HG02943 (cell line): ENCODE results near the gene STXBP4.
A peak's percentile ranks its signal among the peaks of the same experiment; 100 is the strongest.

Experiments
- ATAC-seq: cut with Tn5 transposase; IDR thresholded peaks from one replicate; pipeline ENCODE4 v1.9.1; 2021; ENCODE audit warnings: mild to moderate bottlenecking, low read depth, moderate library complexity; ENCODE audit not compliant: unreplicated experiment

Gene STXBP4

DNA sequence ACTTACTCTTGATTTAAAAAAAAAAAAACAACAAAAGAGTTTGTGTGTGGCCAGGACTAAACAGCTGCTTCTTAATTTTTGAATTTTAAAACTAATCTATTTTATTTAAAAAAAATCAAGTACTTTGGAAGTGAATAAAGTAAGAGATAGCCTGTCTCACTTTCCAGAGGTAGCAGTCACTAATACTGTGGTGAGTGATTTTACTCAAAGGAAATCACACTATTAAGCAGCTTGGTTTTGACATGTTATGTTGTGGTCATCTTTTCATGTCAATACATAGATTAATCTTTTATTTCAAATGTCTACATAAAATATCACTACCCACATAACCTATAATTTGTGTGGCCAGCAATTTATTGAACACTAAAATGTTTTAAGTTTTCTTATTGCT, 194.0 kb downstream of the STXBP4 start:
- ATAC-seq = no peak

DNA sequence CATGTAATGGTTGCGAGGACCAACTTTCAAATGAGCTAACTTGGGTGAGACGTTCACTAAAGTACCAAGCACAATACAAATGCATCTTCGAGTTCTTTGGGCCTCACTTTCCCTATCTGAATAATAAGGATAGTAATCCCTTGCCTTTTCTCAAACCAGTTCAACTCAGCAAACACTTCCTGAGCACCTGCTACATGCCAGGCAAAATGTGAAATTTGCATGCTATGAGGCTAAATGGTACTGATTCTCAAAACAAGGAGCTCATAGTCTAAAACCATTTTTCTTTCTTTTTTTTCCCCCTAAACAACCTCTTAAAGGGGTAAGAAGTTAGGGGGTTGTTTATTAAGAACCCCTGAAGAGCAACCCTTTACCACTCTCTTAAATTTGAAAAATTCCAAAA, 194.8 kb downstream of the STXBP4 start:
- ATAC-seq = no peak

DNA sequence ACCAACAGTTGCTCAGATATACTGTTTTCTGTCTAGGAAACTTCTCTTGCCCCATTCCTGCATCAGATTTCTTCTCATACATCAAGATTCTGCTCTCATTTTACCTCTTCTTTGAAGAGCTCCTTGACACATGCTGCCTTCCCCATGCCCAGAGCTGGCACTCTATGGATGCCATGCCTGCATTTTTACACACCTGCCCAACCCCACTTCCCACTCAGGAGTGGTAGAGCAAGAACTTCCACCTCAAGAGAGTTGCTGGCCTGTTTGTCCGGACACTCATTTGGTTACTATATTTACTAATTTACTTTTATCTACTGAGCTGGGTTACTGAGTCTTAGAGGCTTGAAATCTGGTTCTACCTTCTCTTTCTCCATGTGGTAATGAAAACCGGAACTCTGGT, 197.9 kb downstream of the STXBP4 start:
- no peak for ATAC-seq

DNA sequence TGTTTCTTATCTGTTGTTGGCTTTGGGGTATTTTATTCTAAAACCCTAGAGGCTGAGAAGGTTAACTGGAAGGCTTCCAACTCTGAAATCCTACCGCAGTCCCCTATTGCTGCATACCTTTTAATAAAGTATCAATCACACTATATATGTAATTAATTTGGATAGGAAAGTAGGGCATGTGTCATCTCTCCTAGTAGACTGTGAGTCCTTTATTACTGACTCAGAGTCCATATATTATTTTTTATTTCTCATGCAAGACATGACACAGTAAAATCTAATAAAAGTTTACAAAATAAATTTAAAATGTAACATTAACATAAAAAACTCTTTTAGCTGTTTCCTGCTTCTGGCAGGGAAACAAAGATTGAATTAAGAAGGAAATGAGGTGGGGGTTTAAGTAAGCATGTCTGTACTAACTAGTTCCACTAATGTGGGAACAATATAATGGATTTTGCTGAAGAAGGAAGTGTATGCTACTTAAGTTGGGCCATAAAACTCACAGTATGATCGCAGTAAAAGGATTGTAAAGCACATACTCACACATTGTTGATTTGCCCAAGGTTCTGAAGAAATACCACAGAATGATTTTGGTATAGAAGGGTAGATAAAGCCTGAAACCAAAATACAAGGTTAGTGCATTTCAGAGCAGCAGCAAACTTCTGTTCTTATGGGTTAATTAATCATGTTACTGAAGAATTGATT, 198.6 kb downstream of the STXBP4 start:
- no peak for ATAC-seq

DNA sequence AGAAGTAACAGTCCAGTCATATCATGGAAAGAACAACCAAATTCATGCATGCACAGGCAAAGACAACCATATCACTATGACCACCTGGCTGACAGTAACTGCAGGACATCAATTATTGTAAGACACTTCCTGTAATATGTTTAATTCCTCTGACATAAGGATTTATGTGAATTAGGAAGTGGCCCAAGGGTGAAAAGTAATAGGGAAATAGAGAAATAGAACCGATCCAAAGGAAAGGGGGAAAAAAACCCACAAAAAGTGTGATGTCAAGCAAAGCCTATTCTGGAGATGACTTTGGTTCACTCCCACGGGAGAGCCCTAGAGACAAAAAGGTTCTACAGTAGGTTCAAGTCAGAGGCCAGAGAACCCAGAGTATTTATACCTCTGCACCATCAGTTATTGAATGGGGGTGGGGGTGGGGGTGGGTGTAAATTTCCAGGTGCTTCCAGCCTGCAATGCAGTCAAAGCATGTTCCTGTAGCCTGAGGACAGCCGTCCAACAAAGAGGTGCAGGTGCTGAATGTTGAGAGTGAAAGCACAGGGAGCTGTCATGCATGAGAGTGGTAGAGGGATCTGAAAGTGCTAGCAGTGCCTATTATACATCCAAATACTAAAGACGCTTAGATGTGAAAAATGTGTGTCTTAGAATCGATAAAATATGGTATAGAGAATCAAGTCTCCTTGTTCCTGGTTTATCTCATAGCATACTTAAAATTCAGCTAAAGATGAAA, 200.6 kb downstream of the STXBP4 start:
- peak; percentile 85 for ATAC-seq

DNA sequence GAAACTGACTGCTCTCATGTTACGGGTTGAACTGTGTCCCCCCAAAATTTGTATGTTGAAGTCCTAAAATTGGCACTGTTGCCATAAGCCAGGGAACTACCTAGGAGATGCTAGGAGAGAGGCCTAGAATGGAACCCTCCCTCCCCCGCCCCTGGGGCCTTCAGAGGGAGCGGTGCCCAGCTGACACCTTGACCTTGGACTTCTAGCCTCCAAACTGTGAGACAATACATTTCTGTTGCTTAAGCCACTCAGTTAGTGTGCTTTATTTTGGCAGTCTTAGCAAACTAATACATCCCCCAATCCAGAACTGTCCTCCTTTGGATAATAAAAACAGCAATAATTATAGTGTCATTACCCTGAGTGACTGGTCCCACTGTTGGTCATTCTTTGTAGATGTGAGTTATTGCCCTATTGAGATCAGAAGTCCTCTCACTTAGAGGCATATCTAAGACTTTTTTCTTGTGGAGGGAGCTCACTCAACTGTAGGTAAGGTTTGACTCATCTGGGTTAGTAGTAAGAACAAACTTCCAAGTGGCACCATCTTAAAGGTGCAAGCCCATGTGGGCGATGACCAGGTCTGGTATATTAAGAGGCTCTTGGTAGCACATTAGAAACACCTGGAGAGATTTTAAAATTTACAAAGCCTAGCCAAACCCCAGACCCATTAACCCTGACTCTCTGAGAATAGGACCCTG, 203.2 kb downstream of the STXBP4 start:
- no peak for ATAC-seq

DNA sequence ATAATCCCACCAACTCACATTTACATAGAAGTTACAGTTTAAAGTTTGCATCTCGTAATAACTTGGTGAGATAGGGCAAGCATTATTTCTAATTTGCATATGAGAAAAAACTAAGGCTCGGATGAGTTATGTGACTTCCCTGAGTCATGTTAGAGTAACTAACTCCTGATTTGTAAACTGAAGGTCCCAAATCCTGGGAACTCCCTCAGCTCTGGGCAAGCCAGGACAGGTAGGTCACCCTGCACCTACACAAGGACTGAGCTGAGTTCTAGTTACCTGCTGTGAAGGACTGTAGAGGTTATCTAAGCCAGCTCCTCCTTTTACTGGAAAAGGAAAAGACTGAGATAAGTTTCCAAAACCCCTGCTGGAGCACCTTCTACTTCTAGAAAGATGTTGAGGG, 204.0 kb downstream of the STXBP4 start:
- no peak for ATAC-seq

DNA sequence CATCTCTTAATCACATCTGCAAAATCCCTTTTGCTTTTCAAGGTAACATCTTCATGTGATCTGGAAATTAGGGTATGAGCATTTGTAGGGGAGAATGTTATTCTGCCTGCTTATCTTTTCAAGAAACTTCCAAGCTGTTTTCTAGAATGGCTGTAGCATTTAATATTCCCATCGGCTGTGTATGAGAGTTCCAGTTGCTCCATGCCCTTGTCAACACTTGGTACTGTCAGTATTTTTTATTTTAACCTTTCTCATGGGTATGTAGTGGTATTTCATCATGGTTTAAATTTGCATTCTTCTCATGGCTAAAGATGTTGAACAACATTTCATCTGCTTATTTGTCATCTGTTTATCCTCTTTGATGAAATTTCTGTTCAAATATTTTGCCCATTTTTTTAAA, 205.6 kb downstream of the STXBP4 start:
- no peak for ATAC-seq

DNA sequence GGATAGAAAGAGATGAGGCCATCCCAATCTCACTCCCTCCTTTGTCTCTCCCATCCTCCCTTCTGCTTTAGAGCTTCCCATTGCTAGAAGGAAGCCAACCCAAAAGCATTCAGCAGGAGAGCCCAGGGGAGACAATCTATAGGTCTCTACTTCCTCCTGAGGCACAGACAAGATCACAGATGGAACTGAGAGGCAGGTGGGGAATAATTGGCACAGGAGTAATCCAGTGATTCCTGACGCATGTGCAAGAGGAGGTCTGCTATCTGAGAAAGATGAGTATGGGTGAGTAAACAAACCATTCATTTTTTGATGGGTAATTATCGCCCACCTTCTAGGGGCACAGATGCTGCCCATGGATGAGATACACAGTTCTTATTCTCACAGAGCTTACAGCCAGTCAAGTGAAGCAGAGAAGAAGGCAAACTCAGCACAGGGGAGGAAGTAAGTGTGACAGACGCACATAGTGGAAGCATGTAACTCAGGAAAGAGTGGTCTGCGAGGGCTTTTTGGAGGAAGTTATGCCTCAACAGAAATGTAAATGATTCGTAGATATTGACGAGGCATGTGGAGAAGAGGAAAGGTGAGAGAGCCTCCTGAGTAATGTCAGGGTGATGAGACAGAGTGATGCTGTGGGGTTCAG, 207.3 kb downstream of the STXBP4 start:
- no peak for ATAC-seq

DNA sequence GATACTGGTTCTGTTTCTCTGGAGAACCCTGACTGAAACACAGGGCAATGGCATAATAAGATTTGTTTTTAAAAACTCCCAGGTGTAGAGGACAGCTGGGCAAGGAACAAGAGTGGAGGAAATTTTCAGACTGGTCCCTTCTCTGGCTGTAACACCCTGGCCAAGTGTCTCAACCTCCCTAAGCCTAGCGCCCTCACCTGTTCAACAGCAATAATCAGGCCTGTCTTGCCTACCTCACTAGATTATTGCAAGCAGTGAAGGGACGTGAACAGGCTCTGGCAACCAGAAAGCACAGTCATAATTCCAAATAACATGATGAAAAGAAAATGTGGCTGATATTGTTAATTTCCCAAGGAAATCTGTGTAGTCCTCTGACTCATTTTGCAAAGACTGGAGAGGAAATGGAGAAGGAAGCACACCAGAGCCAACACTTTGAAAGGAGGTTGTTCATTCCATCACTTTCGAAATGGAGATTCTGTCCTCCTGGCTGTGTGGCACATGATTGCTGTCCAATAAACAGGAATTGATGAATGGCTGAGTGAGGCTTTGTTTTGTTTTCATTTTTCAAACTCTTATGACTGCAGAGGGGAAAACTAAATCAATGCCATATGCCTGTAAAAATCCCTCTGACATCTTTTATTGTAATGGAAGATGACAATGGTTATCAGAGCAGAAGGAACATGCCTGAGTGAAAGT, 208.7 kb downstream of the STXBP4 start:
- ATAC-seq = no peak

DNA sequence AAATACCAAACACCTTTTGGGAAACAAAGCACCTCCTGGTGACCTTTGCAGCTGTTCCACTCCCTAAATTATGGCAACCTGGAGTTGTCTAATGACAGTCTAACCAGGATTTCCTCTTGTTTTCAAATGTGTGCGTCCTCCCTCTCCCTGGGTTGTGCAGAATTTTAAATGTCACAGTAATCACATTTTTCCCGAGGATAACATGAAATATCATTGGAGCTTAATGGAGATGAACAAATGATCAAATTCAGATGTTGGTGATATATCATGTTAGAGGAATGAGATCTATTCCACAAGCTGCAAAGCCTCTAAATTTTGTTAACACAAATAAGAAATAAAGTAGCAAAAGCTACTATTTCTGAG, 209.3 kb downstream of the STXBP4 start:
- ATAC-seq = no peak

DNA sequence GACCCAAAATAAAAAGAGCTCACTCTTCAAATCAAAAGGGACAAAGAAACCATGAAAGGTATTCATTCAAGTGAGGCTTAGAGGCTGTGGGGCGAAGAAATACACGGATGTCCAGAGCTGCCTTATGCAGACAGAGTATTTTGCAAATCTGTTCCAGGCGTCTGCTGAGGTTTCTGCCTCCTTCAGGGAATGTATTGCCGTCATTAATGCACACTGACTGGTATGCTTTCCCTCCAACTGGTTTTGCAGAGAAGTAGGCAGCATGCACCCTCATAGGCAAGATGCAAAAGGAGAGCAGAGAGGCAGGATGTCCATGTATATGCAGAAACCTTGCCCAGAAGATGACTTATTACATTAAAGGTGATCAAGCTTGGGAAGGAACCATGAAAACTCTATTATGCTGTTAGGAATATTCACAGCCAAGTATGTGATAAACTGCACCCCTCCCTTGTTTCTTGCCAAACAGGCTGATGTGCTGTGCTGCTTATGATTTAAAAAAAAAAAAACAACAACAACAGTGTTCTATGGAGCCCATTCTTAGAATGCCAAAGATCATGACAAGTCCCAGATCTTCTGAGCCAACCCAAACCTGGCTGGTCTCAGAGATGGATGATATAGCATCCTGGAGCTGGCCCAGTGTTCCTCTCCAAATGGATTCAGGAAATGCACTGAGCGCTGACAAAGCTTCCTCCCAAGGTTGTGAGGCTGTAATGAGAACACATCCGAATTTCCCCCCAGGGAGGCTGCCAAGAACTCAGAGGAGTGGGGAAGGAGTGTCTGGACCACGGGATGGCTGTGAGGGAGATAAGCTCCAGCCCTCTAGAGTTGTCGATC, 218.6 kb downstream of the STXBP4 start:
- no peak for ATAC-seq

DNA sequence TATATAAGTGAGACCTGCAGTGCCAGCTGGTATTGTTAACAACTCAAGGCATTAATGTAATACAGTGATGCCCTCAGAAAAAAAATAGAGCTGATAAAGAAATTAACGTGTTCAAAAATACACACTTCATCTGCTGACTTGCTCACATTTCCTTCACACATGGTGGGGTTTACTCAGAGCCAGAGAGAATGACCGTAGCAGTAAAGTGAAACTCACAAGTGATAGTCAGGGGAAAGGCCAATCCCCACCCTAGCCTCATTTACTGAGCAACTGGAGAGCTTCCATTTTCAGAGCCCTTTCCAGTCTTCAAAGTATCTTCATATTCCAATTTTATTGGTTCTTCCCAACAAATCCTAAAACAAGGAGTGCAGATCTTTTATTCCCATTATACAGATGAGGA, 222.2 kb downstream of the STXBP4 start:
- no peak for ATAC-seq

DNA sequence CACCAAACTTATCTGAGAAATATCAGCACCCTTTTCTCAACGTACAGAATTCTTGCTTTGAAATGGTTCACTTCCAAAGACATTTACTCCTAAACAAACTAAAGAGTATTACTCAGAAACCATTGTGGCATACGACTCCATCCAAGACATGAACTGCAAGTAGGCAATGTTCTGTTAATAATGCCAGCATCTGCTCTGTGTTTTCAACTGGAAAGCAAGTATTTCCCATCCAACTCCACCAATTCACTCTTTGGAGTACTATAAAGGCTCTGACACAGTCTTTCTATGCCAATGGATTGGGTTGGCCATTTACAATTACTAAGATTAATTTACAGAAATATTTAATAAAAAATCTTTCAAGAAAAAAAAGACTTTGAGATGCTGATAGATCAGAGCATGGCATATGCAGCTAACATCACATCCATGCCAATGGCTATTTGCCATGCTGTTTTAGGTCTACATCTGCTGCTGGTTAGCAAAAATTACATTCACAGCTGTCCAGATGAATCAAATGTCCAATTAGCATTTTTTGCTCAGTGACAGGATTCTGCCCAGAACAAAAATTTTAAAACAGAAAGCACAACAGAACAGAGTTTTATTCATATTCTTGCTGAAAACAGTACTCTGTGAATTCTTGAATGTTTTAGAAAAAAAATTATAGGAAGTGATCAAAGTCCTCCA, 230.3 kb downstream of the STXBP4 start:
- ATAC-seq = no peak

DNA sequence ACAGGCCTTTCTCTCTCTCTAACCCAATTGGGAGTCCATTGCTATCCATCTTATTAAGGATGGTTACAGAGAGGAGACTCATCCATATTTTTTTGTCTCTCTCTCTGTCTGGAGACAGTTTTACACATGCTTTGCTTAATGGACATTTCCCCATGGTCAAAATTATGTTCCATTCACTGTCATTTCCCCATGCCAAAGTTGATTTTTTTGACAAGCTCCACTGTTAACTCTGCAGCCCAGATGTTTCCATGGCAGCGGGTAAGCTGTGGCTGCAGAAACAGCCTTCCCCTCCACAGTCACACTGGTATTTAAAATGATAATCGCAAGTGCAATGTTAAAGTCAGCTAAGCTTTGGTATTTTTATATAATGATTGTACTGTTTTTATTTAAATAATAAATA, 232.3 kb downstream of the STXBP4 start:
- ATAC-seq = no peak

DNA sequence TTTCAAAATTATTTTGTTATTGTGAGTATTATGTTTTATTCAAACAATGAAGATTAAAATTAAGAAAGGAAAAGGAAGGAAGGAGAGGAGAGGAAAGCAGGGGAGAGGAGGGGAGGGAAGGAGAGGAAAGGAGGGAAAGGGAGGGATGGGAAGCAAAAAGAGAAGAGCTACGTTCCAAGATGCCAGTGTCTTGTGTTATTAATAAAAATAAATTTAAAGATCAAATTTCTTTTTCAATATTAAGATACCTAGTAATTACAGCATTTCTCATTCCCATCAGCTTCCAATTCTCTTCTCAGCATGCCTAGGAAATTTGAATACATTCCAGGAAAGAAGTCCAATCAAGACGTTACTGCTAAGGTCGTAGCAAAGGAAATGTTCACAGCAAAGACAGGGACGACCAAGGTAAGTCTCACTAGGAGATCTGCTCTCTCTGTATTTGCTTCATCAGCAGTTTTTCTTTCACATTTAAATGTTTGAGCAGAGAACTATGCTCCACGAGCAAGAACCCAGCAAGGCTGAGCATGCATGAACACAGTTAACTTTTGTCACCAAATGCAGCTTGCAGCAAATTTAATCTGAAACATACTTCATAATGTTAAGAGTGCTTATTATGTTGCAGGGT, 232.9 kb downstream of the STXBP4 start:
- no peak for ATAC-seq

DNA sequence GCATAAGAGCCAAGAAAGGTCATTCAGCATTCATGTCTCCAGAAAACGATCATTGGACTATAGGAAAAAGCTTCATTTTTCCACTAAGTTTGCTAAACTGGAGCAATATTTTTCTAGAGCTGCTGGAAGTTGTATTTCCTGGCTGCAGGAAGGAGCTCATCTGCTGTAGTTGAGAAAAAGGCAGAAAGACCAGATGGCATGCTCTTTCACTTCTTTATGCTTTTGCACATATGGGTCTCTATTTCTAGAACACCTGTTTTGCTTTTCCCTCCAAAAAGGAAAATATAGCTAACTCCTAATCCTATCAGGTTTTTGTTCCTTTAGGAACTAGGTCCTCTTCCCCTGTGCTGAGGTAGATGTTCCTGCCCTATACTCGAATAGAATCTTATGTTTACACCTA, 234.3 kb downstream of the STXBP4 start:
- ATAC-seq = no peak

DNA sequence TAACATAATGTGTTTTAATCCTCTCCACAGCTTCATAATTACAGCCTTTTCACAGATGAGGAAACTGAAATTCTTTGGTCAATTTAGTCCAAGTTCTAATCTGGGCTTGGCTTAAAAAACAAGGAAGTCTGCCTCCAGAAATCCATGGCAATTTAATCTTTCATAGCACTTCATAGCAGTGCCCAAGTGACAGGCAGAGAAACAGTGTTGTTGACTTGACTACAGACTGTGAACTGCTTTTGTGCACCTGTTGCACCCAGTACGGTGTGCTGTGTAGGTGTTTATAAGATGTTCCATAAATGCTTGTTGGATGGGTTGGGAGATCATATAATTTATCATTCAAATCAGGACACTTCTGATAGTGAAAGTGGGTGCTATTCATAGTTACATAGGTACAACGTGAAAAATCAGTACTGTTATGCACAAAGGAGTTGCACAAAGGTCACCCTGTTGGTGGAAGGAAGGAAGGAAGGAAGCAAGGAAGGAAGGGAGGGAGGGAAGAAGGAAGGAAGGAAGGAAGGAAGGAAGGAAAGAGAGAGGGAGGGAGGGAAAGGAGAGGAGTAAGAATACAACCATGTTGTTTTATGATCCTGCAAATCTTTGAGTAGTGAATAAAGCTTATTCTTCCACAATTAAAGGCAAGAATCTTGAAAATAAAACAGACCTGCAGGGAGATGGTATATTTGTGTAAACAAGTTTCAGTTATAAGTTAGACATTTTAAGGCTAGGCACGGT, 239.7 kb downstream of the STXBP4 start:
- ATAC-seq = no peak
